HG02798 (cell line): ENCODE data around the gene PKN2.

Experiments
- ATAC-seq: cut with Tn5 transposase; IDR thresholded peaks from one replicate; pipeline ENCODE4 v1.9.1; 2021; ENCODE audit warnings: mild to moderate bottlenecking; ENCODE audit not compliant: unreplicated experiment, poor library complexity

Gene PKN2

GRCh38 chr1:88730132-88730675 lies 46.1 kb downstream of the PKN2 start:
- ATAC-seq: no peak

GRCh38 chr1:88730995-88731394 lies 46.9 kb downstream of the PKN2 start:
- ATAC-seq: no peak

- no peak for ATAC-seq
Observed at GRCh38 chr1:88731475-88732269, 47.6 kb downstream of the PKN2 start.

GRCh38 chr1:88735382-88735781 lies 51.3 kb downstream of the PKN2 start:
- no peak for ATAC-seq

- no peak for ATAC-seq
Observed at GRCh38 chr1:88735909-88736308, 51.8 kb downstream of the PKN2 start.

- no peak for ATAC-seq
Observed at GRCh38 chr1:88736633-88737248, 52.7 kb downstream of the PKN2 start.

- ATAC-seq: no peak
Observed at GRCh38 chr1:88737338-88737927, 53.4 kb downstream of the PKN2 start.

GRCh38 chr1:88740784-88741183 lies 56.7 kb downstream of the PKN2 start:
- no peak for ATAC-seq

GRCh38 chr1:88741413-88741812 lies 57.3 kb downstream of the PKN2 start:
- ATAC-seq: no peak

GRCh38 chr1:88742531-88742930 lies 58.5 kb downstream of the PKN2 start:
- ATAC-seq: no peak

- ATAC-seq: no peak
Observed at GRCh38 chr1:88744142-88744541, 60.1 kb downstream of the PKN2 start.

- ATAC-seq: no peak
Observed at GRCh38 chr1:88746916-88747315, 62.8 kb downstream of the PKN2 start.

GRCh38 chr1:88751714-88752113 lies 67.6 kb downstream of the PKN2 start:
- no peak for ATAC-seq

GRCh38 chr1:88753506-88753905 lies 69.4 kb downstream of the PKN2 start:
- no peak for ATAC-seq

GRCh38 chr1:88763649-88764406 lies 79.8 kb downstream of the PKN2 start:
- ATAC-seq: no peak

- ATAC-seq: no peak
Observed at GRCh38 chr1:88768187-88768586, 84.1 kb downstream of the PKN2 start.

- no peak for ATAC-seq
Observed at GRCh38 chr1:88768816-88769215, 84.7 kb downstream of the PKN2 start.

- ATAC-seq: no peak
Observed at GRCh38 chr1:88773540-88774150, 89.6 kb downstream of the PKN2 start.

GRCh38 chr1:88774151-88774556 lies 90.1 kb downstream of the PKN2 start:
- no peak for ATAC-seq

GRCh38 chr1:88777604-88778149 lies 93.6 kb downstream of the PKN2 start:
- ATAC-seq: no peak
